ENCODE data around the gene TAF1C.

- TF ChIP-seq, protein P1, sequence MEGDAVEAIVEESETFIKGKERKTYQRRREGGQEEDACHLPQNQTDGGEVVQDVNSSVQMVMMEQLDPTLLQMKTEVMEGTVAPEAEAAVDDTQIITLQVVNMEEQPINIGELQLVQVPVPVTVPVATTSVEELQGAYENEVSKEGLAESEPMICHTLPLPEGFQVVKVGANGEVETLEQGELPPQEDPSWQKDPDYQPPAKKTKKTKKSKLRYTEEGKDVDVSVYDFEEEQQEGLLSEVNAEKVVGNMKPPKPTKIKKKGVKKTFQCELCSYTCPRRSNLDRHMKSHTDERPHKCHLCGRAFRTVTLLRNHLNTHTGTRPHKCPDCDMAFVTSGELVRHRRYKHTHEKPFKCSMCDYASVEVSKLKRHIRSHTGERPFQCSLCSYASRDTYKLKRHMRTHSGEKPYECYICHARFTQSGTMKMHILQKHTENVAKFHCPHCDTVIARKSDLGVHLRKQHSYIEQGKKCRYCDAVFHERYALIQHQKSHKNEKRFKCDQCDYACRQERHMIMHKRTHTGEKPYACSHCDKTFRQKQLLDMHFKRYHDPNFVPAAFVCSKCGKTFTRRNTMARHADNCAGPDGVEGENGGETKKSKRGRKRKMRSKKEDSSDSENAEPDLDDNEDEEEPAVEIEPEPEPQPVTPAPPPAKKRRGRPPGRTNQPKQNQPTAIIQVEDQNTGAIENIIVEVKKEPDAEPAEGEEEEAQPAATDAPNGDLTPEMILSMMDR (conservative IDR thresholded peaks at IDR 0.05; ENCODE audit: low read depth, low read length) = no peak
- TF ChIP-seq SMC3 (IDR thresholded peaks at IDR 0.05; ENCODE audit: low read depth, low read length) = no peak
- TF ChIP-seq CEBPB (IDR thresholded peaks at IDR 0.05; ENCODE audit: low read depth, low read length) = no peak
- TF ChIP-seq RAD21 (IDR thresholded peaks at IDR 0.05; ENCODE audit: low read length) = no peak
- no peak for TF ChIP-seq POLR2A (IDR thresholded peaks at IDR 0.05; ENCODE audit: low read depth, low read length)
- no peak for TF ChIP-seq MXI1 (IDR thresholded peaks at IDR 0.05; ENCODE audit: borderline replicate concordance, low read depth, low read length)
Observed at GRCh38 chr16:84143081-84143480, 43.8 kb downstream of the TAF1C start.
